HepG2 (cell line): ENCODE data around the gene MBOAT7. TPM values are rescaled to one million over a fixed set of nuclear protein-coding genes. Genes with fewer than 3 reads are reported as not detected.

Experiments used
- AHR ChIP-seq: IDR thresholded peaks from 2 replicates; pipeline ENCODE4 v1.6.1; 2018; ENCODE audit warnings: missing genetic modification reagents, missing compliant biosample characterization
- ARHGAP35 ChIP-seq: sonication (generic); formaldehyde crosslinking; IDR thresholded peaks from 2 replicates; pipeline ENCODE4 v1.9.0; 2022; ENCODE audit warnings: mild to moderate bottlenecking, inconsistent platforms, moderate library complexity, missing genetic modification reagents, borderline replicate concordance
- FOSL2 ChIP-seq: sonication (generic); formaldehyde crosslinking; IDR thresholded peaks from 2 replicates; pipeline ENCODE4 v1.4.0; 2020; ENCODE audit warnings: missing genetic modification reagents
- HDAC2 ChIP-seq: sonication (generic); formaldehyde crosslinking; IDR thresholded peaks from 2 replicates; pipeline ENCODE4 v1.4.0; 2020; ENCODE audit warnings: missing genetic modification reagents
- MLLT10 ChIP-seq: sonication (generic); formaldehyde crosslinking; IDR thresholded peaks from 2 replicates; pipeline ENCODE4 v1.4.0; 2020; ENCODE audit warnings: missing genetic modification reagents
- SIN3B ChIP-seq: fragments of 150-350 bp; IDR thresholded peaks from 2 replicates; pipeline ENCODE4 v1.6.1; 2014; ENCODE audit warnings: low read length
- SMC3 ChIP-seq: IDR thresholded peaks from 2 replicates; pipeline ENCODE4 v1.6.1; 2011; ENCODE audit warnings: low read length, improper control_type of control experiment
- SOX6 ChIP-seq, 2 experiments: fragments of 450-650 bp in 1 of 2; sonication (generic) in 1 of 2; formaldehyde crosslinking in 1 of 2; IDR thresholded peaks; 2 replicates each; pipeline versions ENCODE4 v1.4.0 to v1.6.1; 2017 to 2020; ENCODE audit warnings: antibody characterized with exemption in 1 of 2, mild to moderate bottlenecking in 1 of 2, missing genetic modification reagents in 1 of 2
- ZBTB40 ChIP-seq, 2 experiments: fragments of 450-650 bp in 1 of 2; sonication (generic) in 1 of 2; formaldehyde crosslinking in 1 of 2; IDR thresholded peaks; 2 replicates each; pipeline versions ENCODE4 v1.6.1 to v1.8.0; 2016 to 2022; ENCODE audit warnings: antibody characterized with exemption in 1 of 2, mild to moderate bottlenecking in 1 of 2, missing genetic modification reagents in 1 of 2
- ZBTB7B ChIP-seq: sonication (generic); formaldehyde crosslinking; IDR thresholded peaks from 2 replicates; pipeline ENCODE4 v1.4.0; 2020; ENCODE audit warnings: missing genetic modification reagents
- ZNF580 ChIP-seq: IDR thresholded peaks from 2 replicates; pipeline ENCODE4 v1.6.1; 2016; ENCODE audit warnings: low read depth, borderline replicate concordance
- ZNF687 ChIP-seq: sonication (generic); formaldehyde crosslinking; IDR thresholded peaks from 2 replicates; pipeline ENCODE4 v1.5.1; 2020; ENCODE audit warnings: mild to moderate bottlenecking, missing genetic modification reagents, moderate library complexity
- polyA plus RNA-seq, 8 experiments: library from polyadenylated mRNA; depleted of rRNA in 3 of 8; stranded (reverse) in 7 of 8; unstranded in 1 of 8; fragments of >200 nt; fragmentation: Illumina TruSeq in 4 of 8; extraction: Trizol in 4 of 8; gene quantifications; 2 replicates each; pipeline versions ENCODE4 v1.2.1 to v1.2.3, GENCODE V29; 2011 to 2016; ENCODE audit warnings: low read depth in 4 of 8, missing spikeins in 1 of 8, mixed read lengths in 1 of 8; ENCODE audit not compliant: insufficient read depth in 1 of 8
- total RNA-seq, 5 experiments: library from RNA; depleted of rRNA; stranded (reverse); fragments of >200 nt; fragmentation: Illumina TruSeq; extraction: Trizol; gene quantifications; 2 replicates each; pipeline ENCODE4 v1.2.3, GENCODE V29; 2016; ENCODE audit warnings: low read depth in 1 of 5
- TF ChIP-seq, protein P1 (sequence below): IDR thresholded peaks from 2 replicates; pipeline ENCODE4 v1.6.1; 2018; ENCODE audit warnings: missing genetic modification reagents, mild to moderate bottlenecking, missing compliant biosample characterization

MBOAT7 gene
- total and polyA plus RNA-seq, 2 of the 13 experiments (the other 11 are each of a cell fraction or from before 2014, with no cell fraction given) = 22.2 to 25.5 TPM

DNA sequence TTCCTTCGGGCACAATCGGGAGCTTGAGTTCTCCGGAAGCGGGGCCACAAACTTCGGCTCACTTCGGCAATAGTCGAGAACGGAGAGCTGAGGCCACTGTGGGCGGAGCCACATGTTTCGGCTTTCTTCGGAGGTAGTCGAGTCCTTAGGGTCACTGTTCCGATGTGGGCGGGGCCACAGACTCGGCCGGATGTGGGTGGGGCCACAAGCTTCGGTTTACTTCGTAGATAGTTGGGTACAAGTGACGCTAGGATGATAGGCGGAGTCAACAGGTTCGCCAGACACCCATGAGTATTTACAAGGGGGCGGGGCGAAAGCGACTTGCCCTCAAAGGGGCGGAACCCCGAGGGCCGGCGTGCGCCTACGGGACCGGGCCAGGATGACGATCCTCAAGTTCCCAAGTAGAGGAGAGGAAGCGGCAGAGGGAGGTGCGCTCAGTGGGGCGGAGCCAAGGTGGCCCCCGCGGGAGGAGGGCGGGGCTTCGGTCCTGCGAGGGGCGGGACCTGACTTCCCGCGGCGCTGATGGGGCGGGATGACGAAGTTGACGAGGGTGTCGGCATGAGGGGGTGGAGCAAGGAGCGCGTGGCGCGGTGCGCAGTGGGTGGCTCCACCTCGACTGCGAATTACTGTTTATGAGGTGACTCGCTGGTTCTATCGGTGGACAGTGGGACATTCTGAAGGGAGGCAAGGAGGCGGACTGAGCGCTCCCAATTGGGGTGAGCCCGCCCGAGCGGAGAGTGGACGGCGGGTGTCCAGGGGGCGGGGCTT, 539 bp upstream of the MBOAT7 start (continued):
- TF ChIP-seq SOX6 (IDR thresholded peaks at IDR 0.05) = no peak
- peak; percentile 24; the same call in 1 of the 2 replicates for TF ChIP-seq SOX6 (CRISPR knock-in tag; IDR thresholded peaks at IDR 0.05)
- no peak for TF ChIP-seq SMC3
- TF ChIP-seq ZBTB7B = no peak
- TF ChIP-seq, protein P1, sequence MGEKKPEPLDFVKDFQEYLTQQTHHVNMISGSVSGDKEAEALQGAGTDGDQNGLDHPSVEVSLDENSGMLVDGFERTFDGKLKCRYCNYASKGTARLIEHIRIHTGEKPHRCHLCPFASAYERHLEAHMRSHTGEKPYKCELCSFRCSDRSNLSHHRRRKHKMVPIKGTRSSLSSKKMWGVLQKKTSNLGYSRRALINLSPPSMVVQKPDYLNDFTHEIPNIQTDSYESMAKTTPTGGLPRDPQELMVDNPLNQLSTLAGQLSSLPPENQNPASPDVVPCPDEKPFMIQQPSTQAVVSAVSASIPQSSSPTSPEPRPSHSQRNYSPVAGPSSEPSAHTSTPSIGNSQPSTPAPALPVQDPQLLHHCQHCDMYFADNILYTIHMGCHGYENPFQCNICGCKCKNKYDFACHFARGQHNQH (CRISPR knock-in tag) = no peak; the same call in 1 of the 2 replicates
- TF ChIP-seq SIN3B = no peak
- peak; percentile 47; the same call in 1 of the 2 replicates for TF ChIP-seq FOSL2 (CRISPR knock-in tag)
- 0 out of 2 replicates have a peak, but pooled peaks have one; percentile 25 for TF ChIP-seq AHR (CRISPR knock-in tag)
- 0 out of 2 replicates have a peak, but pooled peaks have one; percentile 0 for TF ChIP-seq HDAC2 (CRISPR knock-in tag)
- peak; percentile 45; the same call in 1 of the 2 replicates for TF ChIP-seq ARHGAP35 (CRISPR knock-in tag)
- no peak for TF ChIP-seq MLLT10 (CRISPR knock-in tag)
- TF ChIP-seq ZBTB40 (IDR thresholded peaks at IDR 0.05) = no peak
- TF ChIP-seq ZBTB40 (CRISPR knock-in tag; IDR thresholded peaks at IDR 0.05) = peak; percentile 67
- TF ChIP-seq ZNF687 (CRISPR knock-in tag) = peak; percentile 43
- TF ChIP-seq ZNF580 (CRISPR knock-in tag) = peak; percentile 35; the same call in 1 of the 2 replicates
